ENCODE measurements around the gene TUSC2.

The TUSC2 gene

GRCh38 chr3:50327943-50328691 lies at the start of gene TUSC2:
Gene TUSC2 (minus strand): TSS chr3:50328223. CDS start chr3:50328099, 124 bp downstream.
- FAIRE-seq, result peak; percentile 77

GRCh38 chr3:50375258-50375931 lies 47.4 kb upstream of the TUSC2 start:
- no peak for FAIRE-seq

GRCh38 chr3:50374363-50375257 lies 46.6 kb upstream of the TUSC2 start:
- no peak for FAIRE-seq

GRCh38 chr3:50373146-50374051 lies 45.4 kb upstream of the TUSC2 start:
- FAIRE-seq, result no peak

- no peak for FAIRE-seq
Observed at GRCh38 chr3:50372349-50372748, 44.3 kb upstream of the TUSC2 start.

- FAIRE-seq, result no peak
Observed at GRCh38 chr3:50371133-50371685, 43.2 kb upstream of the TUSC2 start.

GRCh38 chr3:50370594-50370993 lies 42.6 kb upstream of the TUSC2 start:
- no peak for FAIRE-seq

GRCh38 chr3:50369012-50369670 lies 41.1 kb upstream of the TUSC2 start:
- no peak for FAIRE-seq

- FAIRE-seq, result no peak
Observed at GRCh38 chr3:50365842-50366220, 37.8 kb upstream of the TUSC2 start.

- FAIRE-seq, result no peak
Observed at GRCh38 chr3:50365080-50365841, 37.2 kb upstream of the TUSC2 start.

- no peak for FAIRE-seq
Observed at GRCh38 chr3:50364573-50365079, 36.6 kb upstream of the TUSC2 start.

GRCh38 chr3:50359760-50360110 lies 31.7 kb upstream of the TUSC2 start:
- FAIRE-seq, result no peak

- peak; percentile 93 for FAIRE-seq
Observed at GRCh38 chr3:50358911-50359759, 31.1 kb upstream of the TUSC2 start, which contains the start of gene TMEM115. Gene TMEM115 (minus strand): TSS chr3:50359521. CDS start chr3:50359063, 458 bp downstream.

- FAIRE-seq, result no peak
Observed at GRCh38 chr3:50358355-50358910, 30.4 kb upstream of the TUSC2 start.

- no peak for FAIRE-seq
Observed at GRCh38 chr3:50357481-50357880, 29.5 kb upstream of the TUSC2 start.

GRCh38 chr3:50356553-50356952 lies 28.5 kb upstream of the TUSC2 start:
- no peak for FAIRE-seq

GRCh38 chr3:50355829-50356552 lies 28.0 kb upstream of the TUSC2 start:
- FAIRE-seq, result no peak

- FAIRE-seq, result no peak
Observed at GRCh38 chr3:50354850-50355249, 26.8 kb upstream of the TUSC2 start.
